Bronchial epithelial cell (primary cell): Measurements from ENCODE around the gene SLC29A4. TPM values are rescaled to one million over a fixed set of nuclear protein-coding genes. Genes with fewer than 3 reads are reported as not detected.
"Not testable (repeated sequence)": the region's sequence is repeated elsewhere in the genome, so short reads cannot be mapped to it uniquely, and the experiment has no call there.

Experiments
- DNase-seq: peaks from one replicate; pipeline ENCODE4 v3.0.0-alpha.2; 2010; ENCODE audit warnings: low read depth
- FAIRE-seq: peaks from 2 replicates; lab custom pipeline; 2011; peaks lifted over from hg19 to GRCh38; lab: Jason Lieb, UNC
- H3K27me3 ChIP-seq: 2 replicates; pipeline ENCODE4 v1.5.1; 2011; ENCODE audit warnings: low read length; ENCODE audit not compliant: control insufficient read depth, insufficient read depth
- H3K36me3 ChIP-seq: 2 replicates; pipeline ENCODE4 v1.5.1; 2011; ENCODE audit warnings: low read length; ENCODE audit not compliant: control insufficient read depth, insufficient read depth
- H3K4me3 ChIP-seq: 2 replicates; pipeline ENCODE4 v1.5.1; 2011; ENCODE audit warnings: mild to moderate bottlenecking, low read depth, low read length, control low read depth
- total RNA-seq: library from RNA; depleted of rRNA; stranded (reverse); fragments of >200 nt; gene quantifications from 2 replicates; pipeline ENCODE4 v1.2.1, GENCODE V29; 2014
- TF ChIP-seq, protein P1 (sequence below): IDR thresholded peaks from 2 replicates; pipeline ENCODE4 v1.5.1; 2011; ENCODE audit warnings: mild to moderate bottlenecking, moderate library complexity, low read length, control low read depth, inconsistent platforms; ENCODE audit not compliant: insufficient read depth, severe bottlenecking

The SLC29A4 gene
- total RNA-seq, 1 donor from 2014 or later, result 9.5 TPM

DNA sequence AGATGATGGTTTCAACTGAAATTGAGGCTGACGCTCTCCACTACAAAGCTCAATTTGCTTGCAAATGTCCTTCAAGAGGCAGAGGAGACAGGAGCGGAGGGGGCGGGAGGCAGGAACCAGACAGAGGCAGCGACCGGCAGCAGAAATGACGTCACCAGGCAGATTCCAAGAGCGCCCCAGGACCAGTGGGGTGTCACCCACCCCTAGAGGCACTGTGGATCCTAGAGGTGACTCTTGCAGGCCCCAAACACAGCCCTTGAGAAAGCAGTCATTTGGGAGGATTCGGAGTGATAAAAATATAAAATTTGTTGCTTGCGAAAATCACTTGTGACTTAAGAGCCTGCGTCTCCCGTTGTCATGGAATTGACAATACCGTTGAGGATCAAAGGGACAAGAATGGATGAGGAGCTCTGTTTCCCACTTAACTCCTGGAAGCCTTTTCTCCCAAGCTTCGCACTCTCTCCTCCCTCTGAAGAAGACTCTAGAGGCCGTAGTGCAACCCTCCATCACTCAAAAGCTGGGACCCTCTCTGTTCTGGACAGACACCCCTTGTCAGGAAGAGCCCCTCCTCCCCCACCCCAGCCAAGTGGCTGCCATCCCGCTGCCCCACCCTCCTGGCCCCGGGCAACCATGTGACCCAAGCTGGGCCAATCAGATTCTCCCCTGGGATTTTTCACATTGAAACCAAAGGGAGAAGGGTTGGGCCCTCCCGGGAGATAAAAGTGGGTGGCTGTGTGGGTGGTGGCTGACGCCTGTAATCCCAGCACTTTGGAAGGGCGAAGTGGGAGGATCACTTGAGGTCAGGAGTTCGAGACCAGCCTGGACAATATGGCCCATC lies 16.3 kb upstream of the SLC29A4 start:
- no peaks in the 10 kb centered on the region for H3K27me3 ChIP-seq

DNA sequence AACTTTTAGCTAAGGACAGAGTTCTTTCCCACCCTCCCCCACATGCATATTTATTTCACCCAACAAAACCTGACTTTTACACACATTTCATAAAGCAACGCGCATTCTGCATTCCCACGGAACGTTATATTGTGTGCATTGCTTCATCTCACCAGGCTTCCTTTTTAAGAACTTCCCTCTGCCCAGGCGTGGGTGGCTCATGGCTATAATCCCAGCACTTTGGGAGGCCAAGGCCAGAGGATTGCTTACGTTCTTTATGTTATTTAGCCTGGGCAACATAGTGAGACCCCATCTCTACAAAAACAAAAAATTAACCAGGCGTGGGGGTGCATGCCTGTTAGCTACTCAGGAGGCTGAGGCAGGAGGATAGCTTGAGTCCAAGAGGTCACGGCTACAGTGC lies 14.9 kb upstream of the SLC29A4 start:
- not testable (repeated sequence) for H3K4me3 ChIP-seq, FAIRE-seq, H3K36me3 ChIP-seq, DNase-seq, H3K27me3 ChIP-seq

More for the DNA sequence above, 16.3 kb upstream of the SLC29A4 start:
- Histone ChIP-seq H3K4me3 (no peak overlapping the region), H3K36me3 (no peaks in the 10 kb centered on the region)
- TF ChIP-seq, protein P1, sequence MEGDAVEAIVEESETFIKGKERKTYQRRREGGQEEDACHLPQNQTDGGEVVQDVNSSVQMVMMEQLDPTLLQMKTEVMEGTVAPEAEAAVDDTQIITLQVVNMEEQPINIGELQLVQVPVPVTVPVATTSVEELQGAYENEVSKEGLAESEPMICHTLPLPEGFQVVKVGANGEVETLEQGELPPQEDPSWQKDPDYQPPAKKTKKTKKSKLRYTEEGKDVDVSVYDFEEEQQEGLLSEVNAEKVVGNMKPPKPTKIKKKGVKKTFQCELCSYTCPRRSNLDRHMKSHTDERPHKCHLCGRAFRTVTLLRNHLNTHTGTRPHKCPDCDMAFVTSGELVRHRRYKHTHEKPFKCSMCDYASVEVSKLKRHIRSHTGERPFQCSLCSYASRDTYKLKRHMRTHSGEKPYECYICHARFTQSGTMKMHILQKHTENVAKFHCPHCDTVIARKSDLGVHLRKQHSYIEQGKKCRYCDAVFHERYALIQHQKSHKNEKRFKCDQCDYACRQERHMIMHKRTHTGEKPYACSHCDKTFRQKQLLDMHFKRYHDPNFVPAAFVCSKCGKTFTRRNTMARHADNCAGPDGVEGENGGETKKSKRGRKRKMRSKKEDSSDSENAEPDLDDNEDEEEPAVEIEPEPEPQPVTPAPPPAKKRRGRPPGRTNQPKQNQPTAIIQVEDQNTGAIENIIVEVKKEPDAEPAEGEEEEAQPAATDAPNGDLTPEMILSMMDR, result no peak
- DNase-seq, result no peak
- FAIRE-seq, result no peak

DNA sequence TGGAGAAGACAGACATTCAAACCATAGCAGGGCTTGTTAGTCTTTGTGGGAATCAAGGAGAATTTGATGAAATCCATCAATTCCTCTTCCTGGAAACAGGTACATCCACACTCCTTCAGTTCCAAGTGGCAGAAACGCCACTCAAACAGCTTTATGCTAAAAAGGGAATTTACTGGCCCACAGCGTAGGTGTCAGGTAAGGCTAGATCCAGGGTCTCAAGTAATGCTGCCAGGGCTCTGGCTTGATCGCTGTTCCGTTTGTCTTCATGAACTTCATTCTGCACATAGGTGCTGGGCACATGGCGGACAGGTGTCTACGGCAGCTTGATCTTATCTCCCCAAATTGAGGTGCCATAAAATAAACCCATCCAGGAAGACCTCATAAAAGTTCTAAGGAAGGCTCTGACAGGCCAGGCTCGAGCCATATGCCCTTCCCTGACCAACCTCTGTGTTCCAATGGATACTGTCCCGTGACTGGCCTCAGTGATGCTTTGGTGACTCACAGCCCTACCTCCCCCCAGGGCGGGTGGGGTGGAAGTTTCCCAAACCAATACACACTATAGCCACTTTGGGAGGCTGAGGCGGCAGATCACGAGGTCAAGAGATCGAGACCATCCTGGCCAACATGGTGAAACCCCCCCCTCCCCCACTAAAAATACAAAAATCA lies 12.6 kb upstream of the SLC29A4 start:
- DNase-seq, FAIRE-seq, H3K27me3 ChIP-seq, H3K4me3 ChIP-seq, H3K36me3 ChIP-seq: not testable (repeated sequence)

DNA sequence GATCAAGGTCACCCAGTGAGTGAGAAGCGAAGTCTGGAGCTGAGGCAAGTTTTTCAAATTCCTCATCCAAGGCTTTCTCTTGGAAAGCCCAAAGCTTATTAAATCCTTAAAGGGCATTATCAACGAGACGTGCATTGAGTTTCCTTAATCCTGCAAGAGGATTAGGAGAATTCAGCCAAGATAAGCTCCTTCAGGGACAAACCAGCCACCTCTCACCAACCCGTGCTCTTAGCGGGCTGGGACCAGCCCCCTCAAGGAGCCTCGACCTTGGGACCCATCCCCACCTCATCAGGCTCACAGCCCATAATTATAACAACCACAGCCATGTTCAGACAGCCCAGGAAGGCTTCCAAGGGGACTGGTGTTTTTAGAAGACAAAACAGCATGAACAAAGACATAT lies 12.0 kb upstream of the SLC29A4 start:
- no peak for FAIRE-seq
- peaks cover 4% of the 10 kb centered on the region for H3K27me3 ChIP-seq
- no peak for DNase-seq
- H3K36me3 ChIP-seq, result no peaks in the 10 kb centered on the region
- TF ChIP-seq, protein P1, result no peak
- no peak overlapping the region for H3K4me3 ChIP-seq

DNA sequence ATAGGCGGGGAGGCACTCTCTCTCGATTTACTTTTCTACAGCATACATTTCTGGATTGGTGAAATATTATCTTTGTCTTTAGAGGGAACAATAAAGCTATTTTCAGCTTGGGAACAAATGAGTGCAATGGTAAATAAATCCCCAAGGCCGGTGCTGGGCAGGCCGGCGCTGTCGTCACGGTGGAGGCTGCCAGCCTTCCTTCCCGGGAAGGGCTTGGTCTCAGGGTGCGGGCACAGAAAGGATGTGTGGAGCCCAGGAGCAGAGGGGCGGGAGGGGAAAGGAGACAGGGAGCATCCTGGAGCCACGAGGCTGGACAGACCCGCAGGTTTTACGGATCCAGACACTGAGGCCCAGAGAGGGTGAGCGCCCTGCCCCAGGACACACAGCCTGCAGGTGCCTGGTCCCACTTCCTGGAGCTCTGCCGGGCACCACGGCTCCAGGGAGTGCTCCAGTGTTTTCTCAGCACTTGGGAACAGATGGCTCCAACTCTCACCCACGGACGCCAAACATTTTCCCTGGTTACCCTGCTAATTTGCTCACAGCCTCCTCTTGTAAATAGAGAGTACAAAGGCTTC lies 8.8 kb upstream of the SLC29A4 start:
- DNase-seq, result not testable (repeated sequence)

DNA sequence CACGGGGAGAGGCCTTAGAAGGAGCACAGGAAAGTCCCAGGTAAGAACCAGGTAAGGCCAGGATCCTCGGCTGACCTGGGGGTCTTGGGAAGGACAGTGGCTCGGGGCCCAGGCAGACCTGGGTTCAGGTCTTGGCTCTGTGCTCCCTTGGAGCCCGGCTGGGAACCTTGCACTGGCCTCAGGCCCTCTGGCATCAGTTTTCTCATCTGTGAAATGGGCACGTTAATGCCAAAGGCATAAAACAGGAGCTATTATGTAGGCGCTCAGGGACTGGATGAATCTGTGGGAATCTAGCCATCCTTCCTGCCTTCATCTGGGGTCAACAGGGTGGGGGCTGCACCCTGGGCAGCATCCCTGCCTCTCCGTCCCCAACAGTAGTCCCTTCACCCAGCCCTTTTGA lies 8.3 kb upstream of the SLC29A4 start:
- TF ChIP-seq, protein P1, result no peak
- no peak for DNase-seq
- no peak for FAIRE-seq
- Histone ChIP-seq H3K36me3 (no peaks in the 10 kb centered on the region), H3K27me3 (peaks cover 4% of the 10 kb centered on the region), H3K4me3 (no peak overlapping the region)

More for the DNA sequence above, 8.8 kb upstream of the SLC29A4 start:
- not testable (repeated sequence) for H3K4me3 ChIP-seq, H3K36me3 ChIP-seq, FAIRE-seq, H3K27me3 ChIP-seq

DNA sequence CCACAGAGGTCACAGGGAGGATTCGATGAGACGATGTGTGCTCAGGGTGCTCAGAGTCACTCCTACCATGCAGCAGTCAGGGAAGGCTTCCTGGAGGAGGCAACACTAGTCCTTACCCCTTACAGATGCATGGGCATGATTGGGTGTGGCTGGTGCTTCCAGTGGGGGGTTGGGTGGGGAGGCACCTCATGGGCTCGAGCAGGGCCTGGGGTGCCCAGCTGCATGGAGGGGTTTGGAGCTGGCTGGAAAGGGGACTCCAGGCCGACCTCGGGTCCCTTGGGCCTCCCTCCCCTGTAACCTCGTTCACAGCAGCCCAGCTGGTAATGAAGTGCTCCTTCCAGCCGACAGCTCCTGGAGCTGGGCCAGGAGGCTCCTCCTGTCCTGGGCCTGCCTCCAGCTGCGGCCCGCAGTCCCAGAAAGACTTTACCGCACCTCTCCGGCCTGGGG lies 7.7 kb upstream of the SLC29A4 start:
- H3K27me3 ChIP-seq, FAIRE-seq, H3K4me3 ChIP-seq, H3K36me3 ChIP-seq, DNase-seq: not testable (repeated sequence)

DNA sequence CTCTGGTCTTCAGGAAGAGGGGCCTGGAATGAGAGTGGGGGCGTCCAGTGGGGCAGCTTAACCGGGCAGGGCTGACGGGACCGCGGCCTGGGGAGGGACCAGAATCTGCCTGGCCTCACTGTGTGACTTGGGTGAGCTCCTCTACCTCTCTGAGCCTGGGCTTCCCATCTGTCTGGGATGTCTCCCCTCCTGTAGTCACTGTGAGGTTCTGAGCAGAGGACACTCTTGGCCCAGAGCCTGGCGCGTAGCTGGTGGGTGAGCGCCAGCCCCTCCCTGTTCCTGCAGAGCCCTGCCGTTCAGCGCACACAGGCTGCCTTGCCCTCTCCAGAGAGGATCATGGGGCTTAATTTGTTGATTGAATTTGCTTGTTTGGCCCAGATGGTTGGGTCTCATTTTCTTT lies 7.2 kb upstream of the SLC29A4 start:
- not testable (repeated sequence) for DNase-seq, H3K27me3 ChIP-seq, H3K4me3 ChIP-seq, H3K36me3 ChIP-seq, FAIRE-seq

DNA sequence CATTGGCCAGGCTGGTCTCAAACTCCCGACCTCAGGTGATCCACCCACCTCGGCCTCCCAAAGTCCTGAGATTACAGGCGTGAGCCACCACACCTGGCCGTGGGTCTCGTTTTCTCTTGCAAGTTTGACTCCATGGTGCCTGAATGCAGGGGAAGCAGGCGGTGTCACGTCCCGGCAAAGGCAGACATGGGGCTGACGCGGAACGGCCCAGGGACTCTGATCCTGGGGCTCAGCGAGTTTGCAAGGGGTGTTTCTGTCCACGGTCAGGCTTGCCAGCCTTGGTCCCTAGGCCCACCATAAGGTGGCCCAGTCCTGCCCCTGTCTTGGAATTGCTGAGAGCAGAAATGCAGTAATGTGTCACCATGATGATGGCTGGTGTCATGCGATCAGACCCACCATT lies 6.6 kb upstream of the SLC29A4 start:
- not testable (repeated sequence) for H3K27me3 ChIP-seq, H3K36me3 ChIP-seq, DNase-seq, FAIRE-seq, H3K4me3 ChIP-seq
